HepG2 (cell line): ENCODE measurements around the gene SFI1. TPM values are rescaled to one million over a fixed set of nuclear protein-coding genes. Genes with fewer than 3 reads are reported as not detected.

Experiments
- DDIT3 ChIP-seq: sonication (generic); formaldehyde crosslinking; IDR thresholded peaks from 2 replicates; pipeline ENCODE4 v1.4.0; 2020; ENCODE audit warnings: mild to moderate bottlenecking, missing genetic modification reagents
- KLF9 ChIP-seq: IDR thresholded peaks from 2 replicates; pipeline ENCODE4 v1.6.1; 2016; ENCODE audit warnings: low read depth
- NFKBIZ ChIP-seq: IDR thresholded peaks from 2 replicates; pipeline ENCODE4 v1.6.1; 2018; ENCODE audit warnings: missing genetic modification reagents, missing compliant biosample characterization
- RBFOX2 ChIP-seq: fragments of 200-400 bp; formaldehyde crosslinking; IDR thresholded peaks from 2 replicates; pipeline ENCODE4 v1.6.1; 2017; ENCODE audit warnings: low read depth, mild to moderate bottlenecking, low read length
- REPIN1 ChIP-seq: sonication (generic); formaldehyde crosslinking; IDR thresholded peaks from 2 replicates; pipeline ENCODE4 v1.8.0; 2022; ENCODE audit warnings: missing genetic modification reagents, low read depth, mild to moderate bottlenecking, borderline replicate concordance
- TEAD2 ChIP-seq: sonication (generic); formaldehyde crosslinking; IDR thresholded peaks from 2 replicates; pipeline ENCODE4 v1.9.0; 2021; ENCODE audit warnings: missing genetic modification reagents
- ZNF235 ChIP-seq: sonication (generic); formaldehyde crosslinking; IDR thresholded peaks from 2 replicates; pipeline ENCODE4 v1.8.1; 2023; ENCODE audit warnings: mild to moderate bottlenecking, missing genetic modification reagents, borderline replicate concordance
- polyA plus RNA-seq, 8 experiments: library from polyadenylated mRNA; depleted of rRNA in 3 of 8; stranded (reverse) in 7 of 8; unstranded in 1 of 8; fragments of >200 nt; fragmentation: Illumina TruSeq in 4 of 8; extraction: Trizol in 4 of 8; gene quantifications; 2 replicates each; pipeline versions ENCODE4 v1.2.1 to v1.2.3, GENCODE V29; 2011 to 2016; ENCODE audit warnings: low read depth in 4 of 8, missing spikeins in 1 of 8, mixed read lengths in 1 of 8; ENCODE audit not compliant: insufficient read depth in 1 of 8
- total RNA-seq, 5 experiments: library from RNA; depleted of rRNA; stranded (reverse); fragments of >200 nt; fragmentation: Illumina TruSeq; extraction: Trizol; gene quantifications; 2 replicates each; pipeline ENCODE4 v1.2.3, GENCODE V29; 2016; ENCODE audit warnings: low read depth in 1 of 5
- TF ChIP-seq, protein P1 (sequence below): sonication (generic); formaldehyde crosslinking; IDR thresholded peaks from 2 replicates; pipeline ENCODE4 v1.9.0; 2022; ENCODE audit warnings: low read depth, missing genetic modification reagents
- TF ChIP-seq, protein P2 (sequence below): sonication (generic); formaldehyde crosslinking; IDR thresholded peaks from 2 replicates; pipeline ENCODE4 v1.4.0; 2020; ENCODE audit warnings: missing genetic modification reagents
- TF ChIP-seq, protein P3 (sequence below): sonication (generic); formaldehyde crosslinking; IDR thresholded peaks from 2 replicates; pipeline ENCODE4 v1.5.0; 2020; ENCODE audit warnings: mild to moderate bottlenecking, missing genetic modification reagents, moderate library complexity

Gene SFI1
- total and polyA plus RNA-seq, 2 of the 13 experiments (the other 11 are each of a cell fraction or from before 2014, with no cell fraction given), result 20.5 to 40.1 TPM

DNA sequence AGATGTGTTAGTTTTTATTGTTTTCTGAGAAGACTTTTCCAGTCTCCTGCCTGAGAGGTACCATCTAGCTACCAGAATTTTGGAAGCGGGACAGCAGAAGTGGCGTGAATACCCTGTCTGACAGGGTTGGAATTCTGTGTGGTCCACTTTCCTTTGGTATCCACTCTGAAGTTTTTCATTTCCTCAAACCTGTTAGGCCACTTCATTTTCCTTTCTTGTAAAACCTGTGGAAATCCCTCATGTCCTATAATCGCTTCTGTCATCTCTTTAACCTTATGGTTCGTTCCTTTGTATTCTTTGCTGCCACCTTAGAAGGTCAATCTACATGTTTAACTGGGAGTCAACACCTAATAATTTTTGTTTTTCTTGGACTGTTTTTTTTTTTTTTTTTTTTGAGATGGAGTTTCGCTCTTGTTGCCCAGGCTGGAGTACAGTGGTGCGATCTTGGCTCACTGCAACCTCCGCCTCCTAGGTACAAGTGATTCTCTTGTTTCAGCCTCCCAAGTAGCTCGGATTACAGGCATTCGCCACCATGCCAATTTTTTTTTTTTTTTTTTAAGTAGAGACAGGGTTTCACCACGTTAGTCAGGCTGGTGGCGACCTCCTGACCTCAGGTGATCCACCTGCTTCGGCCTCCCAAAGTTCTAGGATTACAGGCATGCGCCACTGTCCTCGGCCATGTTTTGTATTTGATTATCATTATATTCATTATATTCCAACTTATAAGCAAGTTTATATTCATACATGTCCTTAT is 7.1 kb downstream of the SFI1 start (continued):
- TF ChIP-seq DDIT3 (CRISPR knock-in tag) (no peak), NFKBIZ (CRISPR knock-in tag) (no peak), REPIN1 (CRISPR knock-in tag) (no peak), KLF9 (CRISPR knock-in tag) (no peak), RBFOX2 (no peak), TEAD2 (no peak), ZNF235 (CRISPR knock-in tag) (no peak)
- TF ChIP-seq, protein P1, sequence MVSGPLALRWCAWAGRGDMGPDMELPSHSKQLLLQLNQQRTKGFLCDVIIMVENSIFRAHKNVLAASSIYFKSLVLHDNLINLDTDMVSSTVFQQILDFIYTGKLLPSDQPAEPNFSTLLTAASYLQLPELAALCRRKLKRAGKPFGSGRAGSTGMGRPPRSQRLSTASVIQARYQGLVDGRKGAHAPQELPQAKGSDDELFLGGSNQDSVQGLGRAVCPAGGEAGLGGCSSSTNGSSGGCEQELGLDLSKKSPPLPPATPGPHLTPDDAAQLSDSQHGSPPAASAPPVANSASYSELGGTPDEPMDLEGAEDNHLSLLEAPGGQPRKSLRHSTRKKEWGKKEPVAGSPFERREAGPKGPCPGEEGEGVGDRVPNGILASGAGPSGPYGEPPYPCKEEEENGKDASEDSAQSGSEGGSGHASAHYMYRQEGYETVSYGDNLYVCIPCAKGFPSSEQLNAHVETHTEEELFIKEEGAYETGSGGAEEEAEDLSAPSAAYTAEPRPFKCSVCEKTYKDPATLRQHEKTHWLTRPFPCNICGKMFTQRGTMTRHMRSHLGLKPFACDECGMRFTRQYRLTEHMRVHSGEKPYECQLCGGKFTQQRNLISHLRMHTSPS (CRISPR knock-in tag), result no peak
- TF ChIP-seq, protein P2, sequence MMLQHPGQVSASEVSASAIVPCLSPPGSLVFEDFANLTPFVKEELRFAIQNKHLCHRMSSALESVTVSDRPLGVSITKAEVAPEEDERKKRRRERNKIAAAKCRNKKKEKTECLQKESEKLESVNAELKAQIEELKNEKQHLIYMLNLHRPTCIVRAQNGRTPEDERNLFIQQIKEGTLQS (CRISPR knock-in tag), result no peak
- TF ChIP-seq, protein P3, sequence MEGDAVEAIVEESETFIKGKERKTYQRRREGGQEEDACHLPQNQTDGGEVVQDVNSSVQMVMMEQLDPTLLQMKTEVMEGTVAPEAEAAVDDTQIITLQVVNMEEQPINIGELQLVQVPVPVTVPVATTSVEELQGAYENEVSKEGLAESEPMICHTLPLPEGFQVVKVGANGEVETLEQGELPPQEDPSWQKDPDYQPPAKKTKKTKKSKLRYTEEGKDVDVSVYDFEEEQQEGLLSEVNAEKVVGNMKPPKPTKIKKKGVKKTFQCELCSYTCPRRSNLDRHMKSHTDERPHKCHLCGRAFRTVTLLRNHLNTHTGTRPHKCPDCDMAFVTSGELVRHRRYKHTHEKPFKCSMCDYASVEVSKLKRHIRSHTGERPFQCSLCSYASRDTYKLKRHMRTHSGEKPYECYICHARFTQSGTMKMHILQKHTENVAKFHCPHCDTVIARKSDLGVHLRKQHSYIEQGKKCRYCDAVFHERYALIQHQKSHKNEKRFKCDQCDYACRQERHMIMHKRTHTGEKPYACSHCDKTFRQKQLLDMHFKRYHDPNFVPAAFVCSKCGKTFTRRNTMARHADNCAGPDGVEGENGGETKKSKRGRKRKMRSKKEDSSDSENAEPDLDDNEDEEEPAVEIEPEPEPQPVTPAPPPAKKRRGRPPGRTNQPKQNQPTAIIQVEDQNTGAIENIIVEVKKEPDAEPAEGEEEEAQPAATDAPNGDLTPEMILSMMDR (CRISPR knock-in tag), result no peak
